GM06990 (cell line): Measurements from ENCODE around the gene PRKAR2A.

Experiments used
- DNase-seq: peaks from one replicate; pipeline ENCODE4 v3.0.0-alpha.2; 2011; ENCODE audit not compliant: insufficient read length; ENCODE audit errors: extremely low read depth
- H3K27me3 ChIP-seq: replicated peaks from 2 replicates; pipeline ENCODE4 v1.6.0; 2011; ENCODE audit warnings: low read length; ENCODE audit not compliant: control insufficient read depth, insufficient read depth
- H3K36me3 ChIP-seq: 2 replicates; pipeline ENCODE4 v1.5.1; 2011; ENCODE audit warnings: low read length; ENCODE audit not compliant: control insufficient read depth, insufficient read depth
- H3K4me3 ChIP-seq: replicated peaks from 2 replicates; pipeline ENCODE4 v1.5.1; 2011; ENCODE audit warnings: low read depth, mild to moderate bottlenecking, control low read depth, low read length
- TF ChIP-seq, protein P1 (sequence below): IDR thresholded peaks from 2 replicates; pipeline ENCODE4 v1.5.1; 2011; ENCODE audit warnings: low read length, control low read depth, mild to moderate bottlenecking, inconsistent platforms; ENCODE audit not compliant: insufficient read depth, poor library complexity, severe bottlenecking

PRKAR2A gene

DNA sequence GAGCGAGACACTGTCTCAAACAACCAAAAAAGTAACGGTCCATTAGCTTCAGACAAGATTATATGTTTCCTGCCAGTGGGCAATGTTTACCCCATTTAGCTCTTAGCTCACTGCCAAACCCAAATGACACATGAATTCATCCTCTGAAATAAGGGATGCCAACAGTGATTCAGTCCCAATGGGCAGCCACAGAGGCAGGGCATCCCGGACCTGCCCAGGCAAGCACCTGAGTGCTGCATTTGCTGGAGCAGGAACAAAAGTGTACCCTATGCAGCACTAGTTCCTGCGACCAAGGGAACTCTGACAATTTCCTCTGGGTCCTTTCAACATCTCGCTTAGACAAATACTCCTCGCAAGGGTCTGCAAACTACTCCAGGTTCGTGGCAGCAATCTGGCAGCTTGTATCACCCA lies 138.6 kb downstream of the PRKAR2A start:
- no peak overlapping the region for H3K4me3 ChIP-seq
- H3K36me3 ChIP-seq, result peaks cover 19% of the 10 kb centered on the region
- TF ChIP-seq, protein P1, sequence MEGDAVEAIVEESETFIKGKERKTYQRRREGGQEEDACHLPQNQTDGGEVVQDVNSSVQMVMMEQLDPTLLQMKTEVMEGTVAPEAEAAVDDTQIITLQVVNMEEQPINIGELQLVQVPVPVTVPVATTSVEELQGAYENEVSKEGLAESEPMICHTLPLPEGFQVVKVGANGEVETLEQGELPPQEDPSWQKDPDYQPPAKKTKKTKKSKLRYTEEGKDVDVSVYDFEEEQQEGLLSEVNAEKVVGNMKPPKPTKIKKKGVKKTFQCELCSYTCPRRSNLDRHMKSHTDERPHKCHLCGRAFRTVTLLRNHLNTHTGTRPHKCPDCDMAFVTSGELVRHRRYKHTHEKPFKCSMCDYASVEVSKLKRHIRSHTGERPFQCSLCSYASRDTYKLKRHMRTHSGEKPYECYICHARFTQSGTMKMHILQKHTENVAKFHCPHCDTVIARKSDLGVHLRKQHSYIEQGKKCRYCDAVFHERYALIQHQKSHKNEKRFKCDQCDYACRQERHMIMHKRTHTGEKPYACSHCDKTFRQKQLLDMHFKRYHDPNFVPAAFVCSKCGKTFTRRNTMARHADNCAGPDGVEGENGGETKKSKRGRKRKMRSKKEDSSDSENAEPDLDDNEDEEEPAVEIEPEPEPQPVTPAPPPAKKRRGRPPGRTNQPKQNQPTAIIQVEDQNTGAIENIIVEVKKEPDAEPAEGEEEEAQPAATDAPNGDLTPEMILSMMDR, result no peak
- DNase-seq, result no peak
- no peaks in the 10 kb centered on the region for H3K27me3 ChIP-seq

DNA sequence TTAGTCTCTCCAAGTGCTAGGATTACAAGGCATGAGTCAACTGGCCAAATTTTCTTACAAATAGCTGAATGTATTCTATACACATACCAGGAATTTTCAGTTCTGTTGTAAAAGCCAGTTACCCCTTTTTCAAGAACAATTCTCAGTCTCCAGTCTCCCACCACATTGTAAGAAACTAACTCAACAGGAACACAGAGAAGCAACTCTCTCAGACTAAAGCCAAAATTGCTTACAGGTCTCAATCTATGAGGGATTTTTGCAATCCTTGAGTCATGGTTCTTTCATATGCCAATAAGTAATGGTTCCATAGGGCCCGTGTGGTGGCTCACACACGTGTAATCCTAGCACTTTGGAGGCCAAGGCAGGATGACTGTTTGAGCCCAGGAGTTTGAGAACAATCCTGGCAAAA lies 139.2 kb downstream of the PRKAR2A start:
- Histone ChIP-seq H3K27me3 (no peaks in the 10 kb centered on the region), H3K36me3 (peaks cover 19% of the 10 kb centered on the region), H3K4me3 (no peak overlapping the region)
- TF ChIP-seq, protein P1, result no peak
- no peak for DNase-seq

DNA sequence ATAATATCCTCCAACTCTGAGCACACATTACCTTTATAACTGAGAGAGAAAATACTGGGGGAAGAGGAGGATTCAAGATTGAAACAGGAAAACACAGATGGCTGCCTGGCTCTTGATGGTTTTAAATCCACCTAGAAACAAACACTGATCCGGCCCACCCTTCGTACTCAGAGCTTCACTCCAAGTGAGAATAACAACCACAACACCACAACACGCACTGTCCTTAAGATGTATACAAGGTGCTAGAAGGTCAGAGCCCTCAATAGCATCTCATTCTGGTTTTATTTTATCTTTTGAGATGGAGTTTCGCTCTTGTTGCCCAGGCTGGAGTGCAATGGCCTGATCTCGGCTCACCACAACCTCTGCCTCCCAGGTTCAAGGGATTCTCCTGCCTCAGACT lies 140.5 kb downstream of the PRKAR2A start:
- H3K4me3 ChIP-seq, result no peak overlapping the region
- no peak for DNase-seq
- TF ChIP-seq, protein P1, result no peak

DNA sequence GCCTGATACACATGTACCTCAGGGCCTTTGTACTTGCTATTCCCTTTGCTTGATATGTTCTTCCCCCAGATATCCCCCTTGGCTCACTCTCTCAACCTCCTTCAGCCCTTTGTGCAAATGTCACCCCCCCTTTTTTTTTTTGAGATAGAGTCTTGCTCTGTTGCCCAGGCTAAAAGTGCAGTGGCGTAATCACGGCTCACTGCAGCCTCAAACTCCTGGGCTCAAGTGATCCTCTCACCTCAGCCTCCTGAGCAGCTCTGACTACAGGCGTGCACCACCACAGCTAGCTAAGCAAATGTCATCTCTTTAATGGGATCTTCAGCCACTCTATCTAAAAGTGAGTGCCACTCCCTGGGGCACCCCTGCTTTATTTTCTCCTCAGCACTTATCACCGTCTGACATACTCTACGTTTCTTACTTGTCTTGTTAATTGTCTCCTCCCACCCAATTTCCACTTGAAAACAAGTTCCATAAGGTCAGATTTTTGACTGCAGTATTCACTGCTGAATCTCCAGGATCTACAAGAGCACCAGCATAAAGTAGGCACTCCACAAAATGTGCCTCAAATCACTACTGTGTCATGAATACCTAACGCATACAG lies 145.3 kb downstream of the PRKAR2A start:
- TF ChIP-seq, protein P1, result no peak
- H3K27me3 ChIP-seq, result no peaks in the 10 kb centered on the region
- H3K4me3 ChIP-seq, result no peak overlapping the region
- peaks cover 17% of the 10 kb centered on the region for H3K36me3 ChIP-seq
- no peak for DNase-seq

More for the DNA sequence above, 140.5 kb downstream of the PRKAR2A start:
- Histone ChIP-seq H3K27me3 (no peaks in the 10 kb centered on the region), H3K36me3 (peaks cover 16% of the 10 kb centered on the region)

DNA sequence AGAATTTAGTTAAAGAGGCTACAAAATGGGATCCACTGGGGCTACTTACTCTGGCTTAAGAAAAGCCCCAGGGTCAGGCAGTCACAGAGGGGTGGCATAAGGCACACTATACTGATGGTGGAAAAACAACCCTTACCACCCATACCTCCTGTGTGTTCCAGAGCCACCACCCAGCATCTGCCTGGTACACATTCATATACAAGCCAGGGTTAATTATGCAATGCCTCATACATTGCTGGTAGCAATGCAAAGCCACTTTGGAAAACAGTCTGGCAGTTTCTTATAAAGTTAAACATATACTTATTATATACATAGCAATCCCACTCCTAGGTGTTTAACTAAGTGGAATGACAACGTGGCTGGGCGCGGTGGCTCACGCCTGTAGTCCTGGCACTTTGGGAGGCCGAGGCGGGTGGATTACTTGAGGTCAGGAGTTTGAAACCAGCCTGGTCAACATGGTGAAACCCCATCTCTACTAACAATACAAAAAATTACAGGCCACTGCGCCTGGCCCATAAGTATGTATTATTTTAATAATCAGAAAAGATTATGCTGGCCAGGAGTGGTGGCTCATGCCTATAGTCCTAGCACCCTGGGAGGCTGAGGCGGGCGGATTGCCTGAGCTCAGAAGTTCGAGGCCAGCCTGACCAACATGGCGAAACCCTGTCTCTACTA lies 146.8 kb downstream of the PRKAR2A start:
- DNase-seq, result no peak
- H3K4me3 ChIP-seq, result no peak overlapping the region
- H3K36me3 ChIP-seq, result peaks cover 10% of the 10 kb centered on the region
- no peaks in the 10 kb centered on the region for H3K27me3 ChIP-seq
- TF ChIP-seq, protein P1, result no peak
